Endometrial microvascular endothelial cells (primary cell): ENCODE measurements around the gene IL11RA. TPM values are rescaled to one million over a fixed set of nuclear protein-coding genes. Genes with fewer than 3 reads are reported as not detected.

ENCODE experiments used
- in situ Hi-C: cut with HindIII; loops from 2 replicates; pipeline ENCODE4 v1.10.0; 2017; ENCODE audit warnings: low sequenced_read_pairs, low pct_unique_long_range_greater_than_20kb; ENCODE audit errors: inconsistent ontology term
- total RNA-seq: library from RNA; depleted of rRNA; stranded (reverse); fragments of >200 nt; gene quantifications from one replicate; pipeline ENCODE4 v1.2.3, GENCODE V29; 2015; ENCODE audit errors: inconsistent ontology term

IL11RA gene
- total RNA-seq, 1 donor from 2014 or later, result 5.8 TPM

- in situ Hi-C loops, result no loop called here
These were observed 1.2 kb upstream of the IL11RA start for GRCh38 chr9:34650816-34651215.

DNA sequence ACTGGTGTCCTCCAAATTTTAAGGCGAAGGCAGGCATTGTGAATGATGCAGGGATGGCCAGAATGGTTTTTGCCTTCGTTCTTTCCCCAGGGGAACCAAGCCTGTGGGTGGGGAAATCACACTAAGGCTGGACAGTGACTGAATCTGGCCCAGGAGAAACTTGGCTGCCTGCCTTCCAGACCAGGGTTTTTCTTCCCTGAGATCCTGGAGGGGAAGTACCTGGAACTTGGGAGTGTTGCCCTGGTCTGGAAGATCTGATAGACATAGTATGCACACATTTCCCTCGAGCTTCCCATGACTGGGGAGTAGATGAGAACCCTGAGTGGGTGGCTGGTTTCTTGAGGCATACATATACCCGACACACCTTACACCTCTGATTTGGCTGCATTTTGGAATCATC, 664 bp upstream of the IL11RA start:
- in situ Hi-C loops, result no loop called here

DNA sequence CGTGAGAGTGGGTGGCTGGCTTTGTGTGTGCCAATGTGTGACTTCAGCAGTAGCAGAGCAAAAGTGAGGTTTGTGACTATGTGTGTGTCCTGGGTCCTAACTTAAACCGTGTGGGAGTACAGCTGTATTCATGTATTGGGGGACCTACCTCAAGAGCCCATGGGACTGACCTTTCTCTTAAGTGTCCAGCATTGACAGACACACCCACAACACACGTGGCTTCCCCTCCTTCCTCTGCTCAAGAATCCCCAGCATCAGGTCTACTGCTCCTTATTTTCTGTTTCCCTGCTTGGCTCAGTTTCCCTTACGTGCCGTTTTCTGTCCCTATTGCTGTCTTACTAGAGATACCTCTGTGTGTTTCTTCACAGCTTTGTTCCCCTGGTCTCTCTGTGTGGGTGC, 616 bp downstream of the IL11RA start:
- in situ Hi-C loops, result no loop called here

DNA sequence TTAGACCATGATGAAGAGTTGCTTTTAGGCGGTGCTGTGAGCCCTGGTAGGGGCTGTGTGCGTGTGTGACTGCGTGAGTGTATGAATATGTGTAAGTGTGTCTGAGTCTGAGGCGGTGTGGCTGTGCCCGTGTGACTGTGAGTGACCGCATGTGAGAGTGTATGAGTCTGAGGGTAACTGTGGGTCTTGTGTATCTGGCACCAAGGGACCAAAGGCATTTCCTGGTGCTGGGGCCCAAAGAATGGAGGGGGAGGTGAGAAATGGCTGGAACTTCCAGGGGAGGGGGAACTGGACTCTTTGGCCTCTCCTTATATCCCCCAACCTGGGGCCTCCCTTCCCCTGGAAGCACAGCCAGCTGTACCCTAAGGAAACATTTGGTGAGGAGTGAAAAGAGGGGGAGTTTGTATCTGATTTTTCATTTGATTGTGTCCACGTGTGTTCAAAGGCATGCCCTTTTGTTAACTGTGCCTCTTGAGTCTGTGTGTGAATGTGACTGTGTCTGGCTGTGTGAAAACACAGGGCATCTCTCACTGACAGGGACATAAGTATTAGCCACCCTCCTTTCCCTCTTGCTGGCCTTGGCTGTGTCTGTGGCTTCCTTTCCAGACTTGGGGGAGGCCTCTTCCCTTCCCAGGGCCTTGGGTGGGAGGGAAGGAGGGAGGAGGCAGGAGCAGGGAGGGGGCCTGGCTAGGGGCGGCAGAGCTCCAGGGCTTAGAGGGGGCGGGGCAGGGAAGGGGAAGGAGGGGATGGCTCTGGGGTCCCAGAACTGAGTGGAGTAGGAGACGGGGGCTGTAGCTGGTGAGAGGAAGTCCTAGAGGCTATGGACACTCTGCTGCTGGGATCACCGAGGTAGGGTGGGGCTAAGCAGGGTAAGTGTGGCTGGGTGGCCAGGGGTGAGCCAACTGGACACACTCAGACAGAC, 1.4 kb downstream of the IL11RA start:
- in situ Hi-C loops, result no loop called here

GRCh38 chr9:34654323-34655051, 2.5 kb downstream of the IL11RA start:
- in situ Hi-C loops, result no loop called here

DNA sequence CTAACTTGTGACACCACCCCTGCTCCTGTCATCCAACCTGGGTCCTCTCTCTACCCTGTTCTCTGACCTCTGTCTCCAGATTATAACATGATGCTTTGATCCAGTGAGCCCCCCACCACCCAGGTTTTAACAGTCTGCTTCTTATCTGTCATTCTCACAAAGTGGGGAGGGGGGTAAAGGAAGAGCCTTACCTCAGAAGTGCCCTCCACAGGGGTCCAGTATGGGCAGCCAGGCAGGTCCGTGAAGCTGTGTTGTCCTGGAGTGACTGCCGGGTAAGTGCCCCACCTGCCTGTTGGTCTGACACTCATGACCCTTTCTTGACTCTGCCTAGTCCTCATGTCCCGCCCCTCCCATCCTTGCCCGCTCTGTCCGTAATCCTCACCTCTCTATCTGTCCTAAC, 3.4 kb downstream of the IL11RA start:
- in situ Hi-C loops, result no loop called here

DNA sequence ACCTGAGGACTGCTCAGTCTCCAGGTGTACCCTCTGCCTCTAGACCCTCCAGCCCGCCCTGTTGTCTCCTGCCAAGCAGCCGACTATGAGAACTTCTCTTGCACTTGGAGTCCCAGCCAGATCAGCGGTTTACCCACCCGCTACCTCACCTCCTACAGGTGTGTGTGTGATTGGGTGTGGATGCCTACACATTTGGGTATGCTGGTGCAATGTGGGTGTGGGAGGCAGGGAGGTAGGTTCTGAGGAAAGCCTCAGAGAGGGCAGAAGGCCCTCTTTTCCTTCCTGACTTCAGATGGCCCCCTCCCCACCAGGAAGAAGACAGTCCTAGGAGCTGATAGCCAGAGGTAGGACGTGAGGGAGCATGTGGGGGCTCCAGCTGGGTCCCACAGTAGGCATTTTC, 5.0 kb downstream of the IL11RA start:
- in situ Hi-C loops, result no loop called here

DNA sequence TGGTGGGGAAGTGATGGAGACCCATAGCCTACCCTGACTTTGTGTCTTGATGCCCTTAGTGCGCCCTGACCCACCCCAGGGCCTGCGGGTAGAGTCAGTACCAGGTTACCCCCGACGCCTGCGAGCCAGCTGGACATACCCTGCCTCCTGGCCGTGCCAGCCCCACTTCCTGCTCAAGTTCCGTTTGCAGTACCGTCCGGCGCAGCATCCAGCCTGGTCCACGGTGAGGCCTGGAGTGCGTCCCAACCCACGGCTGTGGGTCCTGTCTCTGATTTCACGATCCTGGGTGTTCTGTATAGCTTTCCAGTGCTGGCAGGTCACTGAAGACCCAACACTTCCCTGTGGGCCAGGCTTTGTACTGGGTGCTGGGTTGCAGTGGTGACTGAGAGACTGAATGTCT, 6.5 kb downstream of the IL11RA start:
- in situ Hi-C loops, result no loop called here

DNA sequence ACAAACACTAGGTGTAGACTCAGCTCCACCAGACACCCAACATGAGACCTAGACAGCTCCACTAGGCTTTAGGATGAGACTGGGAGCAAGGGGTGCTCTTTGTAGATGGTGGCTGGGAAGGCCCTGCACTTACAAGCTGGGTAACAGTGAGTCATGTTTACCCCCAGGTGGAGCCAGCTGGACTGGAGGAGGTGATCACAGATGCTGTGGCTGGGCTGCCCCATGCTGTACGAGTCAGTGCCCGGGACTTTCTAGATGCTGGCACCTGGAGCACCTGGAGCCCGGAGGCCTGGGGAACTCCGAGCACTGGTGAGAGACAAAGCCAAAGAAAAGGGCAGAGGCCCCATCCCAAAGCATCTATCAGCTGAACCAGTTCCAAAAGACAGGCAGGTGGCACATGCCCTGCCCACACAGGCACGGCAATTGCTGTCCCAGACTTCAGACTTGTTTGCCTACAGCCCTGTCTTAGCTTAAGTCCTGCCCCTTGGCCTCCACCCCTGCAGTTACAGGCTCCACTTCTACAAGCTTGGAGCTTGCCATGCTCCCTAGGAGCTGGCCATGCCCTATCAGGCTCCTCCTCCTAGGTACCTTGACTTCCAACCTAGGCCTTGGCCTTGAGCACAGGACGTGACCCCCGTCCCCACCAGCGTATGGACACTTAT, 7.7 kb downstream of the IL11RA start:
- in situ Hi-C loops, result no loop called here

- in situ Hi-C loops, result no loop called here
These were observed 10.7 kb downstream of the IL11RA start, which contains the start of gene CCL27 for GRCh38 chr9:34662526-34663302. TSS of gene CCL27 (minus strand) at chr9:34662657. CDS start at chr9:34662633, 24 bp downstream.

DNA sequence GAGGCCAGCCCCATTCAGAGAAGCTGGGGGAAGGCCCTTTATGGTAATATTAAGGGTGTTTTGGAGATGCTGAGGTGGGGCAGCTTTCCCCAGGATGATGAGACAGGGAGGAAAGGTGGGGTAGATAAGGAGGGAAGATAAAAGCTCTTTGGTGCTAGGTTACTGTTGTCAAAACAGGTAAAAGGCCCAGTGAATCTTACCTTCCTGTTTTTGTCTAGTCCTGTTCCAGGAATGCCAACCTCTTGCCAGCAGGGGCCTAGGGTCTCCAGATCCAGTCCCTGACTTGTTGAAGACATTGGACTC, 11.3 kb downstream of the IL11RA start:
- in situ Hi-C loops, result no loop called here

DNA sequence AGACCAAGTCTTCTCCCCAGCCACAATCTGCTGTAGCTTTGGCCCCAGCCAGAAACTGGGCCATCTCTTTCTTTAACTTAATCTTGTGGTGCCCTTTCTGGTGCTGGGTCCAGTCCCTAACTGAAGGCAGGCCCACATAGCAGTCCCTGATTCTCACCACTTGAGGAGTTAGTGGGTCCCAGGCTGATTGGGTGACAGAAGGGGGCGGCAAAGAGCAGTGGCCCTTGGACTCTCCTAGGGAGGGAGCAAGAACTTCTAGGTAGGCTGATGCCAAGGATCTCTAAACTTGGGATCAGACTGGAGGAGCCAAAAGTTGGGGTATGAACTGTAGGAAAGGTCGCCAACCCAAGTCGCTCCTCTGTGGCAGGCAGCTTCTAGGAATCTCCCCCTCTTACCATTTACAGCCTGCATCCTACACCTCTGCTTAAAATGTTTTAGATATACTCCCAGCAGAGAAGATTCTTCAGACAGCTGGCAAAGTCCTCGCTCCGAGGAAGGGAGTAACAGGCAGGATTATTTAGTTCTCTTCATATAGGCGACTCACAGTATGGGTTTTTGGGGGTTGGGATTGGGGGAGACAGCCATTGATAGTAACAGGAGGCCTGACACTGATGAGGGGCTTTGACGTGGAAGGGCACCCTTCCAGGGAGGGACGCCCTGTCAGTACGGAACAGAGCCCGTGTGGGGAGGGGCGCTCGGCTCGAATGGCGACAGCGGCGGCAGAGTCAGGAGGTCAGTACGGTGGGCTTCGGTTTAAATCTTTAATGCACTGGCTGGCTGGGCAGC, 12.5 kb downstream of the IL11RA start:
- in situ Hi-C loops, result no loop called here

- in situ Hi-C loops, result no loop called here
These were observed 13.0 kb downstream of the IL11RA start for GRCh38 chr9:34665067-34665380.

DNA sequence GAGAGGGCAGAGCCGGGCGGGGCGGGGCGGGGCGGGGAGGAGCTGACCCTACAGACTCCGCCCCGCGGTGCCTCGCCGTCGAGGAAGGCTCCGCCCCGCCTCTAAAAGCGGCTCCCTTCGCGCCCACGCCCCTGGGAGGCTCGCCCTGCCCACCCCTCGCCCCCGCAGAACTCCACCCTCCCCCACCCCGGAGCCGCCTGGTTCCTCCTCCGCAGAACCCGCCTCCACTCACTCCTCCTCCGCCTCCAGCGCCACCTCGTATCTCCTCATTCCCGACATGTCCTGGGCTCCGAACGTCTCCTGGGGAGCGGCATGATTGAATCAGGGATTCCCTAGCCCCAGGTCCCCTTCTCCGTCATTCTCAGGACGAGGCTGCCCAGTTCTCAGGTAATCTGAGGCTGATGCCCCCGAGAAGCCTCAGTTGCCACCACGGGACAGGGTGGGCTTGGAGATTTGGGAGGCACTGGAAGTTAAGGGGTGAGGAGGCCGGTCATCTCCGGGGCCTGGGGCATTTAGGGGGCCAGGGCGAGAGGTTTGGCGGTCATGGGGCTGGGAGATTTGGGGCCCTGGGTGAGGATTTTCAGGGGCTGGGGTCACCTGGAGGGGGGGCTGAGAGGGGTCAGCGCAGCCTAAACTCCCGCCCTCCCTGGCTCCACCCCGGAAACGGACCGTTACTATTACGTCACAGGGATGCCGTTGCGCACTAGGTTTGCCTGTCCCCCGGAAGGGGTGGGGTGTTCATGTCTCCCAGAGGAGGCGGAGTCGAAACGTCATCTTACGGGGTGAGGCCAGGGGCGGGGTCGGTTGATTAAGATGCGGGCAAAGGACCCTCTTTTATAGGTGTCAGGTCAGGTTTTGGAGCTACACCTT, 13.6 kb downstream of the IL11RA start:
- in situ Hi-C loops, result no loop called here

- in situ Hi-C loops, result no loop called here
These were observed 18.0 kb downstream of the IL11RA start for GRCh38 chr9:34669809-34670562.

- in situ Hi-C loops, result no loop called here
These were observed 19.3 kb downstream of the IL11RA start for GRCh38 chr9:34671307-34671706.

DNA sequence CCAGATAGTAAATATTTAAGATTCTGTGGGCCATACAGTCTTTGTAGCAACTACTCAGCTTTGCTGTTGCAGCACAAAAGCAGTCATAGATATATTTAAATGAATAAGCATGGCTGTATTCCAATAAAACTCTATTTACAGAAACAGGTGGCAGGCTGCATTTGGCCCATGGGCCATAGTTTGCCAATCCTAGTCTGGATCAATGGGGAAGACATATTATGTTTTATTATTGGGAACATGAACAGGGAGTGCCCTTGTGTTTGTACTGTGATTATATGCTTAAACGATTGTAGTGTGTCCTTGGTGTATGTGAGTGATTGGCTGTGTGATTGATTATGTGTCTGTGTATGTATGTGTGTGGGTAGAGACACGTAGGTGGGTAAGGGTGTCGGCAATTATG, 22.5 kb downstream of the IL11RA start:
- in situ Hi-C loops, result no loop called here
